H1 (cell line): ENCODE data around the gene ROR1.

Experiments used
- BACH1 ChIP-seq: IDR thresholded peaks from 2 replicates; pipeline ENCODE4 v1.6.1; 2012; ENCODE audit warnings: low read length, improper control_type of control experiment
- CREB1 ChIP-seq: IDR thresholded peaks from 2 replicates; pipeline ENCODE4 v1.6.1; 2012; ENCODE audit warnings: inconsistent platforms
- POLR2A ChIP-seq, 2 experiments: IDR thresholded peaks; 1 replicate in 1 of 2; 2 replicates in 1 of 2; pipeline ENCODE4 v1.6.1; 2011; ENCODE audit warnings: low read depth in 2 of 2, low read length in 2 of 2, mild to moderate bottlenecking in 2 of 2; ENCODE audit errors: control extremely low read depth in 1 of 2
- RFX5 ChIP-seq: IDR thresholded peaks from 2 replicates; pipeline ENCODE4 v1.6.1; 2011; ENCODE audit warnings: low read depth, low read length, improper control_type of control experiment, borderline replicate concordance
- RXRA ChIP-seq: IDR thresholded peaks from 2 replicates; pipeline ENCODE4 v1.6.1; 2011; ENCODE audit warnings: low read depth, mild to moderate bottlenecking, low read length, moderate library complexity; ENCODE audit not compliant: insufficient read depth
- SIRT6 ChIP-seq: IDR thresholded peaks from one replicate; pipeline ENCODE4 v1.7.1; 2012; ENCODE audit warnings: low read length, inconsistent platforms
- SP2 ChIP-seq: IDR thresholded peaks from 2 replicates; pipeline ENCODE4 v1.6.1; 2012; ENCODE audit warnings: mild to moderate bottlenecking, low read length, inconsistent platforms
- TAF1 ChIP-seq: IDR thresholded peaks from 2 replicates; pipeline ENCODE4 v1.6.1; 2011; ENCODE audit warnings: mild to moderate bottlenecking, low read depth, low read length
- YY1 ChIP-seq: IDR thresholded peaks from 2 replicates; pipeline ENCODE4 v1.6.1; 2011; ENCODE audit warnings: low read depth, mild to moderate bottlenecking, low read length
- TF ChIP-seq, protein P1 (sequence below), 3 experiments: IDR thresholded peaks; 1 replicate in 2 of 3; 2 replicates in 1 of 3; pipeline versions ENCODE4 v1.5.1 to v1.6.1; 2011; ENCODE audit warnings: low read length in 3 of 3, mild to moderate bottlenecking in 3 of 3, inconsistent platforms in 2 of 3, low read depth in 1 of 3, moderate library complexity in 1 of 3; ENCODE audit not compliant: insufficient read depth in 1 of 3; ENCODE audit errors: control extremely low read depth in 1 of 3
- TF ChIP-seq, protein P2 (sequence below): IDR thresholded peaks from 2 replicates; pipeline ENCODE4 v1.6.1; 2011; ENCODE audit warnings: low read depth, mild to moderate bottlenecking, low read length; ENCODE audit not compliant: insufficient read depth

DNA sequence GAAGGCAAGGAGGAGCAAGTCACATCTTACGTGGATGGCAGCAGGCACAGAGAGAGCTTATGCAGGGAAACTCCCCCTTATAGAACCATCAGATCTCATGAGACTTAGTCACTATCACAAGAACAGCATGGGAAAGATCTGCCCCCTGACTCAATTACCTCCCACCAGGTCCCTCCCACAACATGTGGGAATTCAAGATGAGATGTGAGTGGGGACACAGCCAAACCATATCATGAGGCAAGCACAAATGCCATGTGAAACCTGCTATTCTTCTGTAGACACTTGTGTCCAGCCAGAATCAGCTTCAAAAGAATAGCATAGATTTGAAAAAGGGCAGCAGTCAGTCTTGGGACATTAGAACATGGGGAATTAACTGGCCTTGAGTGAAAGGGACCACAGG is 397.4 kb downstream of the ROR1 start:
- TF ChIP-seq, protein P1, sequence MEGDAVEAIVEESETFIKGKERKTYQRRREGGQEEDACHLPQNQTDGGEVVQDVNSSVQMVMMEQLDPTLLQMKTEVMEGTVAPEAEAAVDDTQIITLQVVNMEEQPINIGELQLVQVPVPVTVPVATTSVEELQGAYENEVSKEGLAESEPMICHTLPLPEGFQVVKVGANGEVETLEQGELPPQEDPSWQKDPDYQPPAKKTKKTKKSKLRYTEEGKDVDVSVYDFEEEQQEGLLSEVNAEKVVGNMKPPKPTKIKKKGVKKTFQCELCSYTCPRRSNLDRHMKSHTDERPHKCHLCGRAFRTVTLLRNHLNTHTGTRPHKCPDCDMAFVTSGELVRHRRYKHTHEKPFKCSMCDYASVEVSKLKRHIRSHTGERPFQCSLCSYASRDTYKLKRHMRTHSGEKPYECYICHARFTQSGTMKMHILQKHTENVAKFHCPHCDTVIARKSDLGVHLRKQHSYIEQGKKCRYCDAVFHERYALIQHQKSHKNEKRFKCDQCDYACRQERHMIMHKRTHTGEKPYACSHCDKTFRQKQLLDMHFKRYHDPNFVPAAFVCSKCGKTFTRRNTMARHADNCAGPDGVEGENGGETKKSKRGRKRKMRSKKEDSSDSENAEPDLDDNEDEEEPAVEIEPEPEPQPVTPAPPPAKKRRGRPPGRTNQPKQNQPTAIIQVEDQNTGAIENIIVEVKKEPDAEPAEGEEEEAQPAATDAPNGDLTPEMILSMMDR (IDR thresholded peaks at IDR 0.05; ENCODE audit: control extremely low read depth in 1 of 3, insufficient read depth in 1 of 3, low read depth in 1 of 3, low read length in 3 of 3), result no peak
- TF ChIP-seq, protein P2, sequence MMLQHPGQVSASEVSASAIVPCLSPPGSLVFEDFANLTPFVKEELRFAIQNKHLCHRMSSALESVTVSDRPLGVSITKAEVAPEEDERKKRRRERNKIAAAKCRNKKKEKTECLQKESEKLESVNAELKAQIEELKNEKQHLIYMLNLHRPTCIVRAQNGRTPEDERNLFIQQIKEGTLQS, result no peak
- TF ChIP-seq SP2 (no peak), CREB1 (no peak), SIRT6 (no peak), BACH1 (no peak), YY1 (no peak), TAF1 (no peak), POLR2A (IDR thresholded peaks at IDR 0.05; ENCODE audit: control extremely low read depth in 1 of 2, low read depth in 2 of 2, low read length in 2 of 2) (no peak), RXRA (no peak), RFX5 (no peak)
